GM18499 (cell line): ENCODE data around the gene DGKA.
"Not testable (repeated sequence)": the region's sequence is repeated elsewhere in the genome, so short reads cannot be mapped to it uniquely, and the experiment has no call there.

Source experiments
- ATAC-seq: cut with Tn5 transposase; IDR thresholded peaks from one replicate; pipeline ENCODE4 v1.9.1; 2021; ENCODE audit warnings: moderate number of reproducible peaks; ENCODE audit not compliant: insufficient read depth, unreplicated experiment

The DGKA gene

GRCh38 chr12:55995366-55995765, 64.4 kb downstream of the DGKA start:
- no peak for ATAC-seq

- ATAC-seq = no peak
Observed at GRCh38 chr12:55996201-55996714, 65.3 kb downstream of the DGKA start.

- ATAC-seq = peak; percentile 89
Observed at GRCh38 chr12:55996715-55997534, 66.0 kb downstream of the DGKA start, which contains the start of gene SUOX. Gene SUOX (plus strand): TSS chr12:55997276. CDS start chr12:56002222, 4,946 bp downstream.

- no peak for ATAC-seq
Observed at GRCh38 chr12:55997535-55997859, 66.5 kb downstream of the DGKA start.

GRCh38 chr12:55999522-55999921, 68.6 kb downstream of the DGKA start:
- ATAC-seq = not testable (repeated sequence)

GRCh38 chr12:55999999-56000540, 69.1 kb downstream of the DGKA start:
- ATAC-seq = not testable (repeated sequence)

- no peak for ATAC-seq
Observed at GRCh38 chr12:56001487-56002100, 70.6 kb downstream of the DGKA start.

GRCh38 chr12:56003376-56003775, 72.4 kb downstream of the DGKA start:
- ATAC-seq = not testable (repeated sequence)
